H1 (cell line): Measurements from ENCODE around the gene RAB3GAP2. TPM values are rescaled to one million over a fixed set of nuclear protein-coding genes. Genes with fewer than 3 reads are reported as not detected.

Experiments
- POLR2AphosphoS5 ChIP-seq: IDR thresholded peaks from 2 replicates; pipeline ENCODE4 v1.6.1; 2011; ENCODE audit warnings: low read depth, low read length
- SIN3A ChIP-seq, 2 experiments: IDR thresholded peaks in 1 of 2; conservative IDR thresholded peaks in 1 of 2; 2 replicates each; pipeline ENCODE4 v1.6.1; 2011 to 2012; ENCODE audit warnings: low read length in 2 of 2, improper control_type of control experiment in 1 of 2, low read depth in 1 of 2, mild to moderate bottlenecking in 1 of 2
- SIRT6 ChIP-seq: IDR thresholded peaks from one replicate; pipeline ENCODE4 v1.7.1; 2012; ENCODE audit warnings: low read length, inconsistent platforms
- SUZ12 ChIP-seq: fragments of 200-600 bp; sonication (generic); IDR thresholded peaks from 2 replicates; pipeline ENCODE4 v1.6.1; 2012; ENCODE audit warnings: mild to moderate bottlenecking, inconsistent platforms, low read length, moderate library complexity, mixed read lengths
- TEAD4 ChIP-seq: IDR thresholded peaks from 2 replicates; pipeline ENCODE4 v1.6.1; 2012; ENCODE audit warnings: low read depth, low read length, inconsistent platforms, mixed read lengths
- polyA plus RNA-seq, 7 experiments: library from polyadenylated mRNA; depleted of rRNA in 3 of 7; stranded (reverse) in 5 of 7; unstranded in 2 of 7; fragments of >200 nt in 5 of 7; fragments of 200-250 nt in 2 of 7; gene quantifications; 1 replicate in 5 of 7; 2 replicates in 1 of 7; 4 replicates in 1 of 7; pipeline versions ENCODE4 v1.2.1 to v1.2.3, GENCODE V29; 2011 to 2013; ENCODE audit warnings: missing spikeins in 2 of 7, mixed read lengths in 2 of 7
- total RNA-seq: library from RNA; stranded (reverse); fragmentation: NEBNext Ultra II Directional; extraction: Animal tissue kit (Norgen Biotek cat#: 25700); gene quantifications from 2 replicates; pipeline ENCODE4 v1.2.1, GENCODE V29; 2021
- TF ChIP-seq, protein P1 (sequence below): fragments of 300-600 bp; sonication (generic); IDR thresholded peaks from 2 replicates; pipeline ENCODE4 v1.7.1; 2012; ENCODE audit warnings: low read length, moderate library complexity, mild to moderate bottlenecking, inconsistent platforms; ENCODE audit not compliant: insufficient replicate concordance

The RAB3GAP2 gene
- total and polyA plus RNA-seq, 2 of the 8 experiments (the other 6 are each of a cell fraction or from before 2014, with no cell fraction given), result 19.7 to 52.7 TPM

DNA sequence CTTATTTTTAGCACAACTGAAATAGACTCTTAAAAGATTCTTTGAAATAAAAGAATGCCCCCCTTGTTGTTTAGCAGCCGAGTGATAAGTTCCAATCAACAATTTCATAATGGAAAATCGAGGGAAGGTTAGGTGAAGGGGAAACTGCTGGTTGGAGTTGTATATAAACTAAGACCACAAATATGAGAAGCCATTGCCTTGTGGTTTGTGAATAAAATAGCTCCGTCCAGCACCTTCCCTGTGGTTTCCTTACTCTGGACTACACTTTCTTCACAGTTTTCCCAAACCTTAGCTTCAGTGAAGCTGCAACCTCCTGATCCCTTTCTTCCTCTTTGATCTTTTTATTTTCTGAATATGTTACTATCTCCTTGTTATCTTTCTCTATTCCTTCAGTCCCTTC, 6.7 kb upstream of the RAB3GAP2 start (continued):
- TF ChIP-seq, protein P1, sequence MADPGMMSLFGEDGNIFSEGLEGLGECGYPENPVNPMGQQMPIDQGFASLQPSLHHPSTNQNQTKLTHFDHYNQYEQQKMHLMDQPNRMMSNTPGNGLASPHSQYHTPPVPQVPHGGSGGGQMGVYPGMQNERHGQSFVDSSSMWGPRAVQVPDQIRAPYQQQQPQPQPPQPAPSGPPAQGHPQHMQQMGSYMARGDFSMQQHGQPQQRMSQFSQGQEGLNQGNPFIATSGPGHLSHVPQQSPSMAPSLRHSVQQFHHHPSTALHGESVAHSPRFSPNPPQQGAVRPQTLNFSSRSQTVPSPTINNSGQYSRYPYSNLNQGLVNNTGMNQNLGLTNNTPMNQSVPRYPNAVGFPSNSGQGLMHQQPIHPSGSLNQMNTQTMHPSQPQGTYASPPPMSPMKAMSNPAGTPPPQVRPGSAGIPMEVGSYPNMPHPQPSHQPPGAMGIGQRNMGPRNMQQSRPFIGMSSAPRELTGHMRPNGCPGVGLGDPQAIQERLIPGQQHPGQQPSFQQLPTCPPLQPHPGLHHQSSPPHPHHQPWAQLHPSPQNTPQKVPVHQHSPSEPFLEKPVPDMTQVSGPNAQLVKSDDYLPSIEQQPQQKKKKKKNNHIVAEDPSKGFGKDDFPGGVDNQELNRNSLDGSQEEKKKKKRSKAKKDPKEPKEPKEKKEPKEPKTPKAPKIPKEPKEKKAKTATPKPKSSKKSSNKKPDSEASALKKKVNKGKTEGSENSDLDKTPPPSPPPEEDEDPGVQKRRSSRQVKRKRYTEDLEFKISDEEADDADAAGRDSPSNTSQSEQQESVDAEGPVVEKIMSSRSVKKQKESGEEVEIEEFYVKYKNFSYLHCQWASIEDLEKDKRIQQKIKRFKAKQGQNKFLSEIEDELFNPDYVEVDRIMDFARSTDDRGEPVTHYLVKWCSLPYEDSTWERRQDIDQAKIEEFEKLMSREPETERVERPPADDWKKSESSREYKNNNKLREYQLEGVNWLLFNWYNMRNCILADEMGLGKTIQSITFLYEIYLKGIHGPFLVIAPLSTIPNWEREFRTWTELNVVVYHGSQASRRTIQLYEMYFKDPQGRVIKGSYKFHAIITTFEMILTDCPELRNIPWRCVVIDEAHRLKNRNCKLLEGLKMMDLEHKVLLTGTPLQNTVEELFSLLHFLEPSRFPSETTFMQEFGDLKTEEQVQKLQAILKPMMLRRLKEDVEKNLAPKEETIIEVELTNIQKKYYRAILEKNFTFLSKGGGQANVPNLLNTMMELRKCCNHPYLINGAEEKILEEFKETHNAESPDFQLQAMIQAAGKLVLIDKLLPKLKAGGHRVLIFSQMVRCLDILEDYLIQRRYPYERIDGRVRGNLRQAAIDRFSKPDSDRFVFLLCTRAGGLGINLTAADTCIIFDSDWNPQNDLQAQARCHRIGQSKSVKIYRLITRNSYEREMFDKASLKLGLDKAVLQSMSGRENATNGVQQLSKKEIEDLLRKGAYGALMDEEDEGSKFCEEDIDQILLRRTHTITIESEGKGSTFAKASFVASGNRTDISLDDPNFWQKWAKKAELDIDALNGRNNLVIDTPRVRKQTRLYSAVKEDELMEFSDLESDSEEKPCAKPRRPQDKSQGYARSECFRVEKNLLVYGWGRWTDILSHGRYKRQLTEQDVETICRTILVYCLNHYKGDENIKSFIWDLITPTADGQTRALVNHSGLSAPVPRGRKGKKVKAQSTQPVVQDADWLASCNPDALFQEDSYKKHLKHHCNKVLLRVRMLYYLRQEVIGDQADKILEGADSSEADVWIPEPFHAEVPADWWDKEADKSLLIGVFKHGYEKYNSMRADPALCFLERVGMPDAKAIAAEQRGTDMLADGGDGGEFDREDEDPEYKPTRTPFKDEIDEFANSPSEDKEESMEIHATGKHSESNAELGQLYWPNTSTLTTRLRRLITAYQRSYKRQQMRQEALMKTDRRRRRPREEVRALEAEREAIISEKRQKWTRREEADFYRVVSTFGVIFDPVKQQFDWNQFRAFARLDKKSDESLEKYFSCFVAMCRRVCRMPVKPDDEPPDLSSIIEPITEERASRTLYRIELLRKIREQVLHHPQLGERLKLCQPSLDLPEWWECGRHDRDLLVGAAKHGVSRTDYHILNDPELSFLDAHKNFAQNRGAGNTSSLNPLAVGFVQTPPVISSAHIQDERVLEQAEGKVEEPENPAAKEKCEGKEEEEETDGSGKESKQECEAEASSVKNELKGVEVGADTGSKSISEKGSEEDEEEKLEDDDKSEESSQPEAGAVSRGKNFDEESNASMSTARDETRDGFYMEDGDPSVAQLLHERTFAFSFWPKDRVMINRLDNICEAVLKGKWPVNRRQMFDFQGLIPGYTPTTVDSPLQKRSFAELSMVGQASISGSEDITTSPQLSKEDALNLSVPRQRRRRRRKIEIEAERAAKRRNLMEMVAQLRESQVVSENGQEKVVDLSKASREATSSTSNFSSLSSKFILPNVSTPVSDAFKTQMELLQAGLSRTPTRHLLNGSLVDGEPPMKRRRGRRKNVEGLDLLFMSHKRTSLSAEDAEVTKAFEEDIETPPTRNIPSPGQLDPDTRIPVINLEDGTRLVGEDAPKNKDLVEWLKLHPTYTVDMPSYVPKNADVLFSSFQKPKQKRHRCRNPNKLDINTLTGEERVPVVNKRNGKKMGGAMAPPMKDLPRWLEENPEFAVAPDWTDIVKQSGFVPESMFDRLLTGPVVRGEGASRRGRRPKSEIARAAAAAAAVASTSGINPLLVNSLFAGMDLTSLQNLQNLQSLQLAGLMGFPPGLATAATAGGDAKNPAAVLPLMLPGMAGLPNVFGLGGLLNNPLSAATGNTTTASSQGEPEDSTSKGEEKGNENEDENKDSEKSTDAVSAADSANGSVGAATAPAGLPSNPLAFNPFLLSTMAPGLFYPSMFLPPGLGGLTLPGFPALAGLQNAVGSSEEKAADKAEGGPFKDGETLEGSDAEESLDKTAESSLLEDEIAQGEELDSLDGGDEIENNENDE, result no peak
- no peak for TF ChIP-seq POLR2AphosphoS5
- TF ChIP-seq TEAD4, result no peak
- TF ChIP-seq SIN3A (conservative IDR thresholded peaks at IDR 0.05 in 1 of 2, IDR thresholded peaks at IDR 0.05 in 1 of 2; ENCODE audit: low read depth in 1 of 2, low read length in 2 of 2), result no peak
- TF ChIP-seq SUZ12, result no peak
- TF ChIP-seq SIRT6, result no peak
